LoVo (cell line): ENCODE data around the gene ZNF248.
A peak's percentile ranks its signal among the peaks of the same experiment; 100 is the strongest.
"Not testable (repeated sequence)": the region's sequence is repeated elsewhere in the genome, so short reads cannot be mapped to it uniquely, and the experiment has no call there.

Source experiments
- DNase-seq: peaks from one replicate; pipeline ENCODE4 v3.0.0-alpha.2; 2016; ENCODE audit warnings: low spot score

The ZNF248 gene

DNA sequence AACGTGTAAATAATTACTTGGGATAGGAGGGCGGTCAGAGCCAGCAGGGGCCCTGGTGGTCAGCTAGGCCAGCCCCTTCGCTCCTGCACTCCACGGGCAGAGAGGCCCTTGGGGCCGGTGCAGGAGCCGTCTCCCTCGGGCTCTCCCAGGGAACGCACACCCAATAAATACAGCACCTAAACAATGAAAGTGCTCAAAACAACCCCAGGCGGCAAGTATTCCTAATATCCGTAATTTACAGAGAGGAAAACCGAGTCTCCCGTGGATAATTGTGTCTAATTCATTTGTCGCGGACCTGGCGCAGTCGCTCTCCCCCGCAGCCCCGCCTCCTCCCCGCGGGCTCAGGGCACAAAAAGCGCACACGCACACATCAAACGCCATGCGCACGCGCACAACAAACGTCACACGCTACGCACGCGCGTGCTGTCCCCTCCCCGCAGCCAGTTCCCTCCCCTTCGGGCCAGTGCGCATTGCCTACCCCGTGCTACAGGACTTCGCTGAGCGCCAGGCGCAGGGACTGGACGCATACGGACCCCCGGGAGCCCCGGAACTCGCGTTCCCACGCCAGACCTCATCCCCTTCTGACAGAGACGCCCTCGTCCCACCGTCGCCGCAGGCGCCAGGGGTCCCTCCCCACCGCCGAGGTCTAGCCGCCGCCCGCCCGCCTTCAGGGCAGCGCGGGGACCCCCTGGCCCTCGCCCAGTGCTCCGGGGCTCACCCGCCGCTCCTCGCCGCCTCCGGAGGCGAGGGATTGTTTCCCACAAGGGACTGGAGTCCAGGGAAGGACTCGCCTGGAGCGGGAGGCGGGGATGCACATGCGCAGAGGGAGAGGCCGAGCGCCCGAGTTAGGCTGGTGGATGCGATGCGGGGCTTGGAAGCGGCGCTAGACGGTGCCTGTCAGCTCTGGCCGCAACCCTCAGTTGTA is at the start of gene ZNF248:
TSS of gene ZNF248 (minus strand) at position 324 of the 925 bp plus-strand sequence. CDS start 1,300 bp downstream, outside the sequence.
- peak; percentile 96 for DNase-seq

GRCh38 chr10:37906382-37906781 is 49.0 kb upstream of the ZNF248 start:
- DNase-seq, result no peak

GRCh38 chr10:37896436-37896835 is 39.0 kb upstream of the ZNF248 start:
- no peak for DNase-seq

DNA sequence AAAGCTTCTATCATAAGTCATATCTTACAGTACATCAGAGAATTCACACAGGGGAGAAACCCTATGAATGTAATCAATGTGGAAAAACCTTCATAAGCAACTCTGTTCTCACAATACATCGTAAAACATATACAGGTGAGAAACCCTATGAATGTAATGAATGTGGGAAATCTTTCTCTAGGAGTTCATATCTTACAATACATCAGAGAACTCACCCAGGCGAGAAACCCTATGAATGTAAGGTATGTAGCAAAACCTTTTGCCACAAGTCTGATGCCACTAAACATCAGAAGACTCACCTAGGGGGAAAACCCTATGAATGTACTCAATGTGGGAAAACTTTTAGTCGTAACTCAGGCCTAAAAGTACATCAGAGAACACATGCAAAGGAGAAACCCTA is 38.3 kb upstream of the ZNF248 start:
- no peak for DNase-seq

GRCh38 chr10:37885850-37886249 is 28.4 kb upstream of the ZNF248 start:
- DNase-seq, result no peak

- DNase-seq, result no peak
Measured at GRCh38 chr10:37872955-37873354, 15.5 kb upstream of the ZNF248 start.

DNA sequence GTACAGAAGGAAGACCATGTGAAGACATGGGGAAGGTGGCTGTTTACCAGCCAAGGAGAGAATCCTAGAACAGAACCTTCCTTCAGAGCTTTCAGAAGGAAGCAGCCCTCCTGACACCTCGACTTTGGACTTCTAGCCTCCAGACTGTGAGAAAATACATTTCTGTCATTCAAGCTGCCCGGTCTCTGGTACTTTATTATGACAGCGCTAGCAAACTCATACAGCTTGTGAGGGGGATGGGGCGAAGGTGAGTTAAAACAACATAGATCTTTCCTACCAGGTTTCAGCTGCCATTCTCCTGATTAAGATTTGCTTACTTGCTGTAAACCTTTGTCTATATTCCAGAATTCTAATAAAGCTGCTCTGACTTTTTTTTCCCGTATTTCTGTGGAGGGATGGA is 14.9 kb upstream of the ZNF248 start:
- no peak for DNase-seq

DNA sequence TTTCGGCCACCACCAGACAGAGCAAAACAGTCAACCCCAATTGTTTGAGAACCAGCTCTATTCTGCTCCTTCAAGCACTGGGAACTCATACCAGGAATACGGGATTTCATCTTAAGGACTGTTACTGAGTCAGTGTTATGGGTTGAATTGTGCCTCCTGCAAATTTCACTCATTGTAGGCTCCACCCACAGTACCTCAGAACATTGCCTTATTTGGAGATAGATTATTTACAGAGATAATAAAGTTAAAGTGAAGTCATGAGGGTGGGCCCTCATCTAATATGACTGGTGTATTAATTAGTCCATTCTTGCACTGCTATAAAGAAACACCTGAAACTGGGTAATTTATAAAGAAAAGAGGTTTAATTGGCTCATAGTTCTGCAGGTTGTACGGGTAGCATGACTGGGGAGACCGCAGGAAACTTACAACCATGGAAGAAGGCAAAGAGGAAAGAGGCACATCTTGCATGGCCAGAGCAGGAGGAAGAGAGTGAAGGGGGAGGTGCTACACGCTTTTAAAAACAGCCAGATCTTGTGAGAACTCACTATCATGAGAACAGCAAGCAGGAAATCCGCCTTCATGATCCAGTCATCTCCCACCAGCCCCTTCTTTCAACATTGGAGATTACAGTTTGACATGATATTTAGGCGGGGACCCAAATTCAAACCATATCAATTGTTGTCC is 14.3 kb upstream of the ZNF248 start:
- DNase-seq, result no peak

GRCh38 chr10:37871143-37871542 is 13.7 kb upstream of the ZNF248 start:
- no peak for DNase-seq

DNA sequence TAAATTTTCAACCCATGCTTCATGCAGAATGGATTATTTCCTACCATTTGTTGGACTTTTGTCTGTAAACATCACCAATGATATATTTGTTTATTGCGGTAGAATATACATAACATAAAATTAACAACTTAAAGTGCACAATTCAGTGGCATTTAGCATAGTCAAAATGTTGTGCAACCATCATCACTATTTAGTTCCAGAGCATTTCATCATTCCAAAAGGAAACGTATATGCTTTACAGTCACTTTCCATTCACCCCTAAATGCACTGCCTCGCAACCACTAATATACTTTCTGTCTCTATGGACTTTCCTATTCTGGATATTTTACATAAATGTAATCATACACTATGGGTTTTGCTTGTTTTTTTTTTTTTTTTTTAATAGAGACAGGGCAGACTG is 11.4 kb upstream of the ZNF248 start:
- no peak for DNase-seq

DNA sequence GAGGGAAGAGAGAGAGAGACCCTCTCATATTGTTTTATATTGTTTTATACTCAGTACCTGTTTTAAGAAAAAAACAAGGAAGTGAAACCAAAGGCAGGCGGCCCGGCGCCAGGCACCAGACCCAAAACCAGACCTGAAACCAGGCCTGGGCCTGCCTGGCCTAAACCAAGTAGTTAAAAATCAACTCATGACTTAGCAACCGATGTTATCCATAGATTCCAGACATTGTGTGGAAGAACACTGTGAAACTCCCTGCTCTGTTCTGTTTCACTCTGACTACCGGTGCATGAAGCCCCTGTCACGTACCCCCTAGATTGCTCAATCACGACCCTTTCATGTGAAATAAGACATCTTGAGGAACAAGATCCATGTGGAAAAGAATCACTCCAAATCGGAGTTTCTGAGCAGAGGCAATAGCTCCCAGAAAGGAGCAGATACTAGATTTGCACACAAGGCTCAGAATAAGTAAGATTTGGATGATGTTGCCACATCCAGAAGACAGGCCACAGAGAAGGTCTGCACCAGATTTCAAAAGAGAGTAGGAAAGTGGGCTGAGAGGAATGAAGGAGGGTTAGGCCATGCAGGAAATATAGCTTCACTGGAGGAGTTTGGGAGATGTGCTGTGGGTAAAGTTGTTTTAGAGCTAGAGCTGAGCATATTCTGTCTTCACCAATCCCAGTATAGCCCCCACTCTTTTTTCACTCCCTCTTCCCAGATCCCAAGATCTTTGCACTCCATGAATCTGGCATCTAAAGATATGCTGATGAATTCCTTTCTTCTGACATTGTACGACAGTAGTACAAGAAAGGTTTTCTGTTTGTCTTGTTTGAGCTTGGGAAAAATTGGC is 8.8 kb upstream of the ZNF248 start:
- DNase-seq, result no peak

GRCh38 chr10:37865264-37865663 is 7.9 kb upstream of the ZNF248 start:
- DNase-seq, result no peak

DNA sequence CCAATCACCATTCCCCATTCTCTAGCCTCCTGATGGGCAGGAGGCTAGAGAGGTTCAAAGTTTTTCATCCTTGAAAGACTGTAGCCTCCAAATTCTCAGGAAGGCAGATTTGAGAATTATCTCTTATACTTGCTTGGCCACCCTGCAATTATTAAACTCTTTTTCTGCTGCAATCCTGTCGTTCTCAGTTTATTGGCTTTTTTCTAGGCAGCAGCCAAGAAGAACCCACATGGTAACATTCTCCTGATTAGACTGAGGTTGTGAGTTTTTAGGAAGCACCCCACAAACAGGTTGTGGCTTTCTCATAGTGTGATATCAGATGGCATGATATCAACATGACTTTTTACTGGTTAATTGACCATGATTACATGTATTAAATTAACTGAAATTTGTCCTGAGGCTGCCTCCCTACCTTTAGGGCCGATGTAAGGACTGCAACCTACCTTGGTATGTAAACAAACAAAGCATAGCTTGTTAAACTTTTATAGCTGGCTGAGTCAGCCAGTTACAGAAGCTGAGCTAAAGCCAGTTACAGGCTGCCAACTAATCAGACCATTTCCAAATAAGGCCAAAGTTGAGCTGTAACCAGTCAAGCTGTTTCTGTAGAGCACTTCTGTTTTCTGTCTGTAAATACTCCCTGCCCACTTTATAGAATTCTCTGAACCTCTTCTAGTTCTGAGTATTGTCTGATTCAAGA is 3.2 kb upstream of the ZNF248 start:
- peak; percentile 55 for DNase-seq

GRCh38 chr10:37859270-37859669 is 1.9 kb upstream of the ZNF248 start:
- DNase-seq, result not testable (repeated sequence)

GRCh38 chr10:37856881-37857286 is 526 bp downstream of the ZNF248 start:
- no peak for DNase-seq

GRCh38 chr10:37855636-37856035 is 1.8 kb downstream of the ZNF248 start:
- no peak for DNase-seq

DNA sequence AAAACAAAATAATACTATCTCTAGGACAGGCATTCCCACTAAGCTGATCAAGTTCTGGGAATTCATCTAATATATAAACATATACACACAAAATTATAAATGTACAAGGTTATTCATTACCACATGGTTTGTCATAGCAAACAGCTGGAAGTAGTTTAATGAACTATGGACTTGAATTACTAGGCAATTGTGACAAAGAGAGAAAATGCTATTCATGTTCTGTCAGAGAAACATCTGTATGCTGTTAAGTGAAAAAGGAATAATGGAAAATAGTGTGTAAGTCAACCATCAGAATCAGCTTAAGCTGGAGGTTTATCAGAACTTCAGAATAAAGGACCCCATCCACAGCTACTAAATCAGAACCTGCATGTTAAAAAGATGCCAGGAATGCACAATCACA is 2.8 kb downstream of the ZNF248 start:
- no peak for DNase-seq

DNA sequence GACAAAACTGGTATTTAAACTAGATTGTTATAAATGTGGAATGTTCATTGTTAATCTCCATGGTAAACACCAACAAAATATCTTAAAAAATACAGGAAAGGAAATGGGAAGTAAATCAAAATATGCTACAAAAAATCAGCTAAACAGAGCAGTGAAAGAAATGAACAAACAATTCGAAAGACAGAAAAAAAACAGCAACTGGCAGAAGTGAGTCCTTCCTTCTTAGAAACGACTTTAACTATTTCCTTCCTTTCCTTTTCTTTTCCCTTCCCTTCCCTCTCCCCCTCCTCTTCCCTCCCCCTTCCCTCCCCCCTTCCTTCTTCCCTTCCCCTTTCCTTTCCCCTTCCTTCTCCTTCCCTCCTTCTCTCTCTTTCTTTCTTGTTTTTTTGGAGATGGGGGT is 12.8 kb downstream of the ZNF248 start:
- DNase-seq, result no peak

DNA sequence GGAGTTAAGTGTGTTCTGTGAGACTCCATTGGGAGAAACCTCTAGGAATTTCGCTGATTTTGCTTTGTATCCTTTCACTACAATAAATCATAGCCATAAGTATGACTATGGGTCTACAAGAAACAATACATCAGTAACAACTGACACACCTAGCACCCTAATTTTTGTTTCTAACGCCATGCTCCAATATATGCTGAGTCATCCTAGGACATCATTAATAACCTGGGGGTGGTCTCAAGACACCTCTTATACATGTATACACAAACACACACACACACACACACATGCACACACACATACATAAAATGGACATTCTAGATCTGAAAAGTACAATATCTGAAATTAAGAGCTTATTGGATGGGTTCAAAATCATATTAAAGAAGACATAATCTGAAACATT is 18.2 kb downstream of the ZNF248 start:
- DNase-seq, result no peak

DNA sequence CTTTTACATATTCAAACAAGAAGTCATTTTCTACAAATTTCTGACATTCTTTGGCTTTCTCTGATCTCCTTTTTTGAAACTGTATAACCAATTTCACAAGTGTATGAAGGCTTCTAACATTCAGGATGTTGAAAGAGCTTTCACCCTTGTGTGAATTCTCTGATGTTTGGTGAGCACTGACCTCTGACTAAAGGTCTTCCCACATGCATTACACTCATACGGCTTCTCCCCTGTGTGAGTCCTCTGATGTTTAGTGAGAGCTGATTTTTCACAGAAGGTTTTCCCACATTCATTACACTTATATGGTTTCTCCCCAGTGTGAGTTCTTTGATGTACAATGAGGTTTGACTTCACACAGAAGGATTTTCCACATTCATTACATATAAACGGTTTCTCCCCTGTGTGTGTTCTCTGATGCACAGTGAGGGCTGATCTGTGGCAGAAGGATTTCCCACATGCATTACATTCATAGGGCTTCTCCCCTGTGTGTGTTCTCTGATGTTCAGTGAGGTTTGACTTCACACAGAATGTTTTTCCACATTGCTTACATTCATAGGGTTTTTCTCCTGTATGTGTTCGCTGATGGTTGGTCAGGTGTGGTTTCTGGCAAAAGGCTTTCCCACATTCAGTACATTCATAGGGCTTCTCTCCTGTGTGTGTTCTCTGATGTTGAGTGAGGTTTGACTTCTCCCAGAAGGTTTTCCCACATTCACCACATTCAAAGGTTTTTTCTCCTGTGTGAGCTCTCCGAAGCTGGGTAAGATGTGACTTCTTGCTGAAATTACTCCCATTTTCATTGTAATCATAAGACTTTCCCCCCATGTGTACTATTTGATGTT is 25.7 kb downstream of the ZNF248 start:
- no peak for DNase-seq

- DNase-seq, result no peak
Measured at GRCh38 chr10:37826806-37827205, 30.6 kb downstream of the ZNF248 start.
